OCI-LY7 (cell line): Measurements from ENCODE around the gene EMSY. TPM values are rescaled to one million over a fixed set of nuclear protein-coding genes. Genes with fewer than 3 reads are reported as not detected.

ENCODE experiments used
- BruUV-seq: library from RNA; stranded (reverse); fragments of 400-500 nt; replicated peaks from 2 replicates; lab custom pipeline; 2021; lab: Mats Ljungman, UMichigan
- CTCF ChIA-PET: fragments of 300-600 bp; sonication (Branson Sonifier 250); formaldehyde crosslinking; loops from one replicate; lab custom pipeline; 2022; ENCODE audit warnings: antibody characterized with exemption; ENCODE audit not compliant: unreplicated experiment; lab: Charles Lee
- POLR2A ChIA-PET: fragments of 300-600 bp; sonication (Branson Sonifier 250); formaldehyde crosslinking; loops from one replicate; lab custom pipeline; 2022; ENCODE audit warnings: antibody characterized with exemption; lab: Charles Lee
- DNase-seq: peaks from one replicate; pipeline ENCODE4 v3.0.0-alpha.2; 2015; ENCODE audit warnings: low spot score
- H2AFZ ChIP-seq: fragments of 200-600 bp; sonication (generic), shearing (Covaris generic); 2 replicates; pipeline ENCODE4 v1.6.1; 2014; ENCODE audit warnings: mild to moderate bottlenecking, antibody characterized with exemption, low read length, moderate library complexity
- H3K27ac ChIP-seq: fragments of 200-600 bp; sonication (generic); 2 replicates; pipeline ENCODE4 v1.5.1; 2014; ENCODE audit warnings: mixed run types, low read depth, mild to moderate bottlenecking, moderate library complexity, low read length, inconsistent platforms; ENCODE audit not compliant: poor library complexity, severe bottlenecking
- H3K36me3 ChIP-seq: fragments of 200-600 bp; sonication (generic); 2 replicates; pipeline ENCODE4 v1.6.1; 2014; ENCODE audit warnings: mild to moderate bottlenecking, antibody characterized with exemption, low read length, moderate library complexity, mixed read lengths; ENCODE audit not compliant: insufficient read depth
- H3K4me1 ChIP-seq: fragments of 200-600 bp; sonication (generic); 2 replicates; pipeline ENCODE4 v1.5.1; 2014; ENCODE audit warnings: mild to moderate bottlenecking, low read length; ENCODE audit not compliant: insufficient read depth, poor library complexity, severe bottlenecking
- H3K4me2 ChIP-seq: fragments of 200-600 bp; sonication (generic); 2 replicates; pipeline ENCODE4 v1.6.1; 2014; ENCODE audit warnings: mild to moderate bottlenecking, low read length
- H3K4me3 ChIP-seq: fragments of 200-600 bp; sonication (generic); 2 replicates; pipeline ENCODE4 v1.5.1; 2014; ENCODE audit warnings: mild to moderate bottlenecking, low read depth, low read length; ENCODE audit not compliant: poor library complexity, severe bottlenecking
- H3K79me2 ChIP-seq: fragments of 200-600 bp; sonication (generic); 2 replicates; pipeline ENCODE4 v1.6.1; 2016; ENCODE audit warnings: low read depth, mild to moderate bottlenecking, low read length, moderate library complexity, mixed read lengths; ENCODE audit not compliant: insufficient read depth
- H3K9me2 ChIP-seq: fragments of 200-600 bp; sonication (generic); 2 replicates; pipeline ENCODE4 v1.6.1; 2016; ENCODE audit warnings: mild to moderate bottlenecking, low read length, mixed read lengths; ENCODE audit not compliant: insufficient read depth
- H3K9me3 ChIP-seq: fragments of 200-600 bp; sonication (generic); 2 replicates; pipeline ENCODE4 v1.6.1; 2014; ENCODE audit warnings: mild to moderate bottlenecking, mixed run types, low read length, mixed read lengths
- H4K20me1 ChIP-seq: fragments of 200-600 bp; sonication (generic); 2 replicates; pipeline ENCODE4 v1.6.1; 2014; ENCODE audit warnings: mild to moderate bottlenecking, antibody characterized with exemption, low read length, moderate library complexity, mixed read lengths; ENCODE audit not compliant: insufficient read depth
- CTCF ChIP-seq: fragments of 200-600 bp; sonication (generic); conservative IDR thresholded peaks from 2 replicates; pipeline ENCODE4 v1.5.1; 2014; ENCODE audit warnings: mild to moderate bottlenecking, antibody characterized with exemption, low read length, moderate library complexity, mixed read lengths
- EZH2phosphoT487 ChIP-seq: fragments of 200-600 bp; sonication (generic); IDR thresholded peaks from 2 replicates; pipeline ENCODE4 v1.6.1; 2018; ENCODE audit warnings: low read depth, borderline replicate concordance, mild to moderate bottlenecking, mixed run types, antibody characterized with exemption, low read length, moderate library complexity, mixed read lengths
- intact Hi-C: fragments of 100-400 bp; cut with micrococcal nuclease; formaldehyde crosslinking; loops from one replicate; pipeline ENCODE4 v1.10.0; 2022; ENCODE audit not compliant: unreplicated experiment
- total RNA-seq, 2 experiments: library from RNA; depleted of rRNA in 1 of 2; stranded (reverse); fragments of >200 nt in 1 of 2; shearing (Covaris generic) in 1 of 2; gene quantifications; 2 replicates each; pipeline ENCODE4 v1.2.3, GENCODE V29; 2014 to 2022

Gene EMSY
- total RNA-seq, 2 experiments from 2014 or later: 26.3 to 29.8 TPM

DNA sequence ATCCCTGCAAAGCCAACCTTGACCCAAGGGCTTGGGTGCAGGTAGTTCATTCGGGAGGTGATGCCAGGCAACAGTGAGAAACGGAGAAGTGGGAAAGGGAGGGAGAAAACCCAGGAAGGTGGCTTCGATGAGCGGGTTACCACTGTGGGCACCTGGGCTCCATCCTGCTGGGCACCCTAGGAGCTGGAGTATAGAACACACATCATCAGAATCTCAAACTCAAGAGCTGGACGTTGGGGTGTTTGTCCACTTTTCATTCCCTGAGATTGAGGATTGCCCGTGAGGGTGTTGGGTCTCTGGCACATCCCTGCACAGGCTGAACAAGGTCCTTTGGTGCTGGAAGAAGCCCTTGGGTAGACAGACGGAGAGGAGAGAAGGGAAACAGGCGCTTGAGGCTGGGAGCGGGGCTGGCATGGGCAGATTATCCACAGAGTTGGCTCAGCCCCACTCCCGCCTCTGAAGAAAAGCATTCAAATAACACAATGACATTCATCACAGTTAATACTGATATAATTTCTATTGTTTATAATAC, 155.4 kb downstream of the EMSY start:
- H3K4me1 ChIP-seq: peaks cover 11% of the 10 kb centered on the region
- CTCF ChIA-PET: interaction anchor here (1.0 to 2.1 kb wide), 2 partner anchors 38 to 75 kb away, joined by 3 to 5 read pairs; no protein-coding TSS in a partner anchor
- no peak overlapping the region for H2AFZ ChIP-seq
- no peak overlapping the region for H3K4me3 ChIP-seq
- intact Hi-C loops: no loop called here
- no peaks in the 10 kb centered on the region for H3K9me3 ChIP-seq
- no peak overlapping the region for H3K27ac ChIP-seq
- TF ChIP-seq CTCF (no peak), EZH2phosphoT487 (no peak)
- H4K20me1 ChIP-seq: no peaks in the 10 kb centered on the region
- no peak overlapping the region for H3K4me2 ChIP-seq
- H3K79me2 ChIP-seq: no peaks in the 10 kb centered on the region
- POLR2A ChIA-PET: interaction anchor here (0.6 to 2.6 kb wide), 3 partner anchors 28 to 73 kb away, joined by 4 to 11 read pairs (median 5); no protein-coding TSS in a partner anchor
- no peak for DNase-seq
- no TSS peak for BruUV-seq
- H3K9me2 ChIP-seq: no peaks in the 10 kb centered on the region
- H3K36me3 ChIP-seq: no peaks in the 10 kb centered on the region

DNA sequence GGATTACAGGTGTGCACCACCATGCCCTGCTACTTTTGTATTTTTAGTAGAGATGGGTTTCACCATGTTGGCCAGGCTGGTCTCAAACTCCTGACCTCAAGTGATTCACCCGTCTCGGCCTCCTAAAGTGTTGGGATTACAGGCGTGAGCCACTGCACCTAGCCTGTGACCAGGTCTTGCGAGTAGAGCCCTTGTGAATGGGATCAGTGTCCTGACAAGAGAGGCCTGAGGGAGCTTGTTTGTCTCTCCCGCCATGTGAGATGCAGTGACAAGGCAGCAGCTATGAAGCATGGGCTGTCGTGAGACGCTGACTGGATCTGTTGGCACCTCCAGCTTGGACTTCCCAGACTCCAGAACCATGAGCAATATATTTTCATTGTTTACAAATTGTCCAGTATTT, 156.5 kb downstream of the EMSY start:
- Histone ChIP-seq H4K20me1 (no peaks in the 10 kb centered on the region), H3K9me3 (no peaks in the 10 kb centered on the region), H3K36me3 (no peaks in the 10 kb centered on the region), H2AFZ (no peak overlapping the region), H3K9me2 (no peaks in the 10 kb centered on the region), H3K79me2 (no peaks in the 10 kb centered on the region), H3K4me2 (no peak overlapping the region), H3K4me1 (peaks cover 11% of the 10 kb centered on the region), H3K4me3 (no peak overlapping the region), H3K27ac (no peak overlapping the region)
- intact Hi-C loops: no loop called here
- ChIA-PET CTCF (interaction anchor here (0.5 kb wide), 1 partner anchor 878 kb away, joined by 7 read pairs; no protein-coding TSS in a partner anchor), POLR2A (interaction anchor here (0.7 kb wide), 1 partner anchor 77 kb away, joined by 5 read pairs; no protein-coding TSS in a partner anchor)
- BruUV-seq: no TSS peak
- no peak for TF ChIP-seq CTCF
- no peak for TF ChIP-seq EZH2phosphoT487
- DNase-seq: no peak

DNA sequence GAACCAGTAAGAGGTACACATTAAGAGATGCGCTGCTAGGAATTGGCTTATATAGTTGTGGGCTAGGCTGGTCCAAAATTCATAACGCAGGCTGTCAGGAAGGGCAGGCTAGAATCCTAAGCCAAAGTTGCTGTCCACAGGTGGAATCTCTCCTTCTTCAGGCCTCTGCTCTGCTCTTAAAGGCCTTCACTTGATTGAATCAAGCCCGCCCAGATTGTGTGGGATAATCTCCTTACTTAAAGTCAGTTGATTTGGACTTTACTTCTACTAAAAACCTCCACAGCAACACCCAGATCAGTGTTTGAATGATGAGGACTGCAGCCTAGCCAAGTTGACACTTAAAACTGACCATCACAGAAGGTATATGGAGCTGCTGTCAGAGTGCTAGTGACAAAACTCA, 156.9 kb downstream of the EMSY start:
- Histone ChIP-seq H3K79me2 (no peaks in the 10 kb centered on the region), H2AFZ (no peak overlapping the region), H3K9me3 (no peaks in the 10 kb centered on the region), H3K4me3 (no peak overlapping the region), H3K36me3 (no peaks in the 10 kb centered on the region), H3K9me2 (no peaks in the 10 kb centered on the region), H4K20me1 (no peaks in the 10 kb centered on the region), H3K4me2 (no peak overlapping the region), H3K27ac (no peak overlapping the region), H3K4me1 (peaks cover 11% of the 10 kb centered on the region)
- no peak for DNase-seq
- TF ChIP-seq EZH2phosphoT487 (no peak), CTCF (no peak)
- ChIA-PET POLR2A (no interaction called here), CTCF (interaction anchor here (0.5 kb wide), 1 partner anchor 878 kb away, joined by 7 read pairs; no protein-coding TSS in a partner anchor)
- no TSS peak for BruUV-seq
- intact Hi-C loops: no loop called here
